Naive B cell (primary cell): ENCODE measurements around the gene CEBPE. TPM values are rescaled to one million over a fixed set of nuclear protein-coding genes. Genes with fewer than 3 reads are reported as not detected.

Experiments
- ATAC-seq, 2 donors: fragments of 150-1000 bp; cut with Tn5 transposase; 2 replicates each; pipeline ENCODE4 v1.10.0; 2021; ENCODE audit warnings: low read depth in 2 of 2, mild to moderate bottlenecking in 2 of 2, moderate library complexity in 2 of 2
- DNase-seq: peaks from one replicate; pipeline ENCODE4 v3.0.0; 2022
- H3K27ac Mint-ChIP-seq, 6 donors: one replicate each; pipeline ENCODE4 v1.8.0; 2020 to 2022; ENCODE audit warnings: mild to moderate bottlenecking in 6 of 6, mixed read lengths in 6 of 6, moderate library complexity in 5 of 6, inconsistent platforms in 2 of 6
- H3K27me3 Mint-ChIP-seq, 3 donors: one replicate each; pipeline ENCODE4 v1.8.0; 2021 to 2022; ENCODE audit warnings: mixed read lengths in 3 of 3, mild to moderate bottlenecking in 1 of 3
- H3K36me3 Mint-ChIP-seq, 2 donors: one replicate each; pipeline ENCODE4 v1.8.0; 2020 to 2022; ENCODE audit warnings: mixed read lengths in 2 of 2, inconsistent platforms in 1 of 2, mild to moderate bottlenecking in 1 of 2
- H3K4me1 Mint-ChIP-seq, 3 donors: one replicate each; pipeline ENCODE4 v1.8.0; 2020 to 2022; ENCODE audit warnings: mixed read lengths in 3 of 3, inconsistent platforms in 1 of 3, mild to moderate bottlenecking in 1 of 3, moderate library complexity in 1 of 3
- H3K4me3 Mint-ChIP-seq, 8 donors: one replicate each; pipeline ENCODE4 v1.8.0; 2020 to 2022; ENCODE audit warnings: mild to moderate bottlenecking in 8 of 8, mixed read lengths in 8 of 8, moderate library complexity in 8 of 8, inconsistent platforms in 2 of 8
- H3K9me3 Mint-ChIP-seq, 7 donors: one replicate each; pipeline ENCODE4 v1.8.0; 2020 to 2022; ENCODE audit warnings: mixed read lengths in 7 of 7, mild to moderate bottlenecking in 5 of 7, inconsistent platforms in 2 of 7, moderate library complexity in 1 of 7
- polyA plus RNA-seq, 6 donors: library from polyadenylated mRNA; unstranded; fragments of 300-500 nt; fragmentation: Illumina TruSeq; gene quantifications; one replicate each; pipeline ENCODE4 v1.2.3, GENCODE V29; 2021; ENCODE audit warnings: low read depth in 6 of 6

CEBPE gene
- polyA plus RNA-seq, 6 donors from 2014 or later: 0.32 to 0.61 (median 0.44) TPM; not detected in 2

GRCh38 chr14:23139874-23140273 is 20.8 kb upstream of the CEBPE start:
- H3K9me3 Mint-ChIP-seq: no peaks in the 10 kb centered on the region
- H3K27me3 Mint-ChIP-seq: peaks cover 0 to 8% (median 0%) of the 10 kb centered on the region in 3 donors
- no peak for ATAC-seq
- DNase-seq: no peak
- no peak overlapping the region for H3K4me3 Mint-ChIP-seq
- H3K36me3 Mint-ChIP-seq: no peaks in the 10 kb centered on the region
- no peak overlapping the region for H3K27ac Mint-ChIP-seq
- peaks cover 0 to 4% (median 0%) of the 10 kb centered on the region in 3 donors for H3K4me1 Mint-ChIP-seq

GRCh38 chr14:23137813-23138535 is 18.9 kb upstream of the CEBPE start:
- peaks cover 0 to 4% (median 0%) of the 10 kb centered on the region in 3 donors for H3K4me1 Mint-ChIP-seq
- DNase-seq: no peak
- no peaks in the 10 kb centered on the region for H3K9me3 Mint-ChIP-seq
- H3K27ac Mint-ChIP-seq: peak overlapping the region in 1 of 6 donors; percentile 25
- no peaks in the 10 kb centered on the region for H3K36me3 Mint-ChIP-seq
- no peak overlapping the region for H3K4me3 Mint-ChIP-seq
- H3K27me3 Mint-ChIP-seq: peaks cover 0 to 8% (median 0%) of the 10 kb centered on the region in 3 donors
- no peak for ATAC-seq

- H3K9me3 Mint-ChIP-seq: no peaks in the 10 kb centered on the region
- ATAC-seq (no peak), DNase-seq (no peak)
- H3K4me1 Mint-ChIP-seq: peaks cover 0 to 4% (median 0%) of the 10 kb centered on the region in 3 donors
- peak overlapping the region in 1 of 8 donors; percentile 13 for H3K4me3 Mint-ChIP-seq
- peaks cover 0 to 8% (median 0%) of the 10 kb centered on the region in 3 donors for H3K27me3 Mint-ChIP-seq
- H3K36me3 Mint-ChIP-seq: no peaks in the 10 kb centered on the region
- H3K27ac Mint-ChIP-seq: peak overlapping the region in 1 of 6 donors; percentile 25
These were observed 18.2 kb upstream of the CEBPE start for GRCh38 chr14:23137192-23137812.

GRCh38 chr14:23136566-23137133 is 17.6 kb upstream of the CEBPE start:
- Mint-ChIP-seq H3K9me3 (no peaks in the 10 kb centered on the region), H3K36me3 (no peaks in the 10 kb centered on the region), H3K27ac (peak overlapping the region in 1 of 6 donors; percentile 9), H3K4me1 (peaks cover 0 to 4% (median 0%) of the 10 kb centered on the region in 3 donors), H3K4me3 (no peak overlapping the region), H3K27me3 (peaks cover 0 to 8% (median 0%) of the 10 kb centered on the region in 3 donors)
- no peak for ATAC-seq
- no peak for DNase-seq

GRCh38 chr14:23132970-23133369 is 13.9 kb upstream of the CEBPE start:
- H3K27me3 Mint-ChIP-seq: peaks cover 0 to 16% (median 0%) of the 10 kb centered on the region in 3 donors

GRCh38 chr14:23131482-23131881 is 12.4 kb upstream of the CEBPE start:
- H3K27ac Mint-ChIP-seq: no peak overlapping the region
- peaks cover 0 to 14% (median 0%) of the 10 kb centered on the region in 3 donors for H3K27me3 Mint-ChIP-seq
- H3K4me1 Mint-ChIP-seq: peaks cover 9 to 16% (median 12%) of the 10 kb centered on the region in 3 donors
- H3K4me3 Mint-ChIP-seq: no peak overlapping the region
- no peaks in the 10 kb centered on the region for H3K9me3 Mint-ChIP-seq
- H3K36me3 Mint-ChIP-seq: no peaks in the 10 kb centered on the region
- no peak for DNase-seq
- no peak for ATAC-seq

More at GRCh38 chr14:23132970-23133369, 13.9 kb upstream of the CEBPE start:
- no peak for DNase-seq
- no peak overlapping the region for H3K4me3 Mint-ChIP-seq
- no peak for ATAC-seq
- H3K4me1 Mint-ChIP-seq: peaks cover 5 to 12% (median 10%) of the 10 kb centered on the region in 3 donors
- no peaks in the 10 kb centered on the region for H3K9me3 Mint-ChIP-seq
- no peaks in the 10 kb centered on the region for H3K36me3 Mint-ChIP-seq
- no peak overlapping the region for H3K27ac Mint-ChIP-seq

DNA sequence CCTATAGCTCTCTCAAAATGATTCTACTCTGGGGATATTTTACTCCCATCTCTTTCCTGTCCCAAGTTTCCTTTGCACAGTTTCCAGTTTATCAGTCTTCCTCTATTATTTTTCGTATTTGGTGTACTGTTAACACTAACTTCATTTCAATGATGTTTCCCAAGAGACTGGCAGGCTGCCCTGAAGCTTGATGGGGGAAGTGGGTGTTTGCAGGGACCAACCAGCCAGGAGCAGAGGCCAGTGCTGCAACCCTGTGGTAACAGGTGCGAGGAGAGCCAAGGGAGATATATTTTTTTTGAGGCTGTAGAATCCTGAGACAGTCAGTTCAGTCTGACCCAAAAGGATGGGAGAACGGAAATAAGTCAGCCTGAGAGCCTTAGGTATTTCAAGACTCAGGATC is 11.8 kb upstream of the CEBPE start:
- ATAC-seq: no peak
- peak overlapping the region in 2 of 6 donors; percentile 48 to 59 for H3K27ac Mint-ChIP-seq
- H3K27me3 Mint-ChIP-seq: peaks cover 0 to 8% (median 0%) of the 10 kb centered on the region in 3 donors
- H3K9me3 Mint-ChIP-seq: no peaks in the 10 kb centered on the region
- H3K4me3 Mint-ChIP-seq: no peak overlapping the region
- H3K4me1 Mint-ChIP-seq: peaks cover 9 to 16% (median 9%) of the 10 kb centered on the region in 3 donors
- DNase-seq: no peak
- no peaks in the 10 kb centered on the region for H3K36me3 Mint-ChIP-seq

DNA sequence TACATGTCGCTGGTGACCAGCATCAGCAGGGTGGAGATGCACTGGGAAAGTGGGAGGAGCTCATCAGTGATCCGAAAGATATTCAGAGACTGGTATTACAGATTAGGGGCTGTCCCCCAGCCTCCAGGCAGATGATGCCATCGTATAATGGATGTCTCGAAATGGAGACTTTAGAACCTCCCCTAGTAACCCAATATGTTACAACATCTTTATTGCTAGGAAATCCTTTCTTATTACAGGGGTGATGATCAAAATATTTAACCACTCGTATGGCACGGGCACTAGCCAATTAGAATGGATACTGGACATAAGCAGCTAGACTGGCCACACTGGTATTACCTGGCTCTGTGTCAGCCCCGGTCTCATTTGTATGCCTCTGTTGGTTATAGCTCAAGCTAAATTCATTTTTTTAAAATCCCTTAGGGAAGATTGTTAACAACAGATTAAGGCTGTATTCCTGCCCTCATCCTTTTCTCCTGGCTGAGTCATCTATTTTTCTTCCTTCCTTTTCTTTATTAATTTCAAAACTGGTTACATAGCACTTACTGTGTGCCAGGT is 10.8 kb upstream of the CEBPE start:
- DNase-seq: no peak
- no peaks in the 10 kb centered on the region for H3K9me3 Mint-ChIP-seq
- no peak overlapping the region for H3K4me3 Mint-ChIP-seq
- ATAC-seq: no peak
- H3K36me3 Mint-ChIP-seq: no peaks in the 10 kb centered on the region
- H3K27ac Mint-ChIP-seq: no peak overlapping the region
- H3K27me3 Mint-ChIP-seq: peaks cover 0 to 8% (median 0%) of the 10 kb centered on the region in 3 donors
- H3K4me1 Mint-ChIP-seq: peaks cover 9 to 16% (median 9%) of the 10 kb centered on the region in 3 donors

DNA sequence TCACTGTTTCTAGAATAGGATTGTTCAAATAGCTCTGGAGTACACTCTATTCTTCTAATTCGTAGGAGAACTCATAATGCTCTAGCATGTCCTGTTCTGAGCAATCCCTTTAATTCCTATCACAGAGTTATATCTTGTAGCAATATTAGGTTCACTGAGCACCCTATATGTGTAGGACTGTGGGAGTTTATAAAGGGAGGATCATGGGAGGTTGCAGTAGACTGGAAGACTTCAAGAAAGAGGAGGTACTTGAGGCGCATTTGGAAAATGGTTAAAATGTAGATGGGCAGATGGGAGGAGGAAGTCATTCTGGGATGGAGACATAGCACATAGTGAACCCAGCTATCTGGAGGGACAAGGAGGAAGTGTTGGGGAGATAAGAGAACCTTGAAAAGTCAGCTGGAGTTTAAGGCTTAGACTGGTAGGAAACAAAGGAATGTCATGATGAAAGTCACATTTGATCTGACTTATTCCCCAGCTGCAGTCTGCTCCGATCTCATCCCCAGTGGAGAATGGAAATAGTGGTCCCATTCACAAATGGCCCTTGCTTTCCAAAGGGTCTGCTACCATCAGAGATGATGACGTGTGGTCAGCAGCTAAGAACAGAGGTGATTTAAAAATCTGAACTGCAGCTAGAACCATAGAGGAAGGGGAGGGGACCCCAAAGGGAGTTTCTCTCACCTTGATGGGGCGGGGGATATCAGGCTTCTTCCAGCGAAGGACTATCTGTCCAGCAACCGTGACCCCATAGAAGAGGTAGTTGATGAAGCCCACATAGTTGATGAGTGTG is 10.1 kb upstream of the CEBPE start:
- H3K27ac Mint-ChIP-seq: peak overlapping the region in 1 of 6 donors; percentile 18
- peaks cover 0 to 8% (median 0%) of the 10 kb centered on the region in 3 donors for H3K27me3 Mint-ChIP-seq
- peaks cover 9 to 16% (median 9%) of the 10 kb centered on the region in 3 donors for H3K4me1 Mint-ChIP-seq
- H3K4me3 Mint-ChIP-seq: no peak overlapping the region
- ATAC-seq (no peak), DNase-seq (no peak)
- no peaks in the 10 kb centered on the region for H3K9me3 Mint-ChIP-seq
- no peaks in the 10 kb centered on the region for H3K36me3 Mint-ChIP-seq

DNA sequence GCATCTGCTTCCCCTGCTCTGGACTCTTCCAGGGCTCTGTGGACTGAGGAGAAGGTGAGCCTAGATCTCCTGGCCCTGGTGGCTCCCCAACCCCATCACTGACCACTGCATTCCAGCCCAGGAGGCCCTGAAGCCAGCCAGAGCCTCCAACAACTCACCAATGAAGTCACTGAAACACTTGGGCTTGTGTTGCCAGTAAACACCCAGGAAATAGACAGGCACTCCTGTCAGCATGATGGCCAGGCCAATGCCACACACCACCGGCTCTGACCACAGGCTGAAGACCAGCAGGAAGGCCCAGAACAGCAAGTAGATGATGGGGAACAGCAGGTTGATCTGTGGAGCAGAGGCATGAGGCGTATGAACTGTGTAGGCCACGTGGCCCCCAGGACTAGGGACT is 8.8 kb upstream of the CEBPE start:
- ATAC-seq: no peak
- no peaks in the 10 kb centered on the region for H3K36me3 Mint-ChIP-seq

GRCh38 chr14:23126548-23127278 is 7.7 kb upstream of the CEBPE start:
- no peak overlapping the region for H3K4me3 Mint-ChIP-seq
- H3K27ac Mint-ChIP-seq: peak overlapping the region in 2 of 6 donors; percentile 53 to 64
- H3K27me3 Mint-ChIP-seq: peaks cover 0 to 8% (median 0%) of the 10 kb centered on the region in 3 donors
- peaks cover 9 to 23% (median 13%) of the 10 kb centered on the region in 3 donors for H3K4me1 Mint-ChIP-seq
- DNase-seq: no peak
- ATAC-seq: no peak
- H3K36me3 Mint-ChIP-seq: no peaks in the 10 kb centered on the region
- no peaks in the 10 kb centered on the region for H3K9me3 Mint-ChIP-seq

More for the DNA sequence above, 8.8 kb upstream of the CEBPE start:
- Mint-ChIP-seq H3K4me3 (no peak overlapping the region), H3K9me3 (no peaks in the 10 kb centered on the region), H3K27ac (peak overlapping the region in 1 of 6 donors; percentile 91), H3K27me3 (peaks cover 0 to 8% (median 0%) of the 10 kb centered on the region in 3 donors), H3K4me1 (peaks cover 9 to 16% (median 9%) of the 10 kb centered on the region in 3 donors)
- DNase-seq: no peak

DNA sequence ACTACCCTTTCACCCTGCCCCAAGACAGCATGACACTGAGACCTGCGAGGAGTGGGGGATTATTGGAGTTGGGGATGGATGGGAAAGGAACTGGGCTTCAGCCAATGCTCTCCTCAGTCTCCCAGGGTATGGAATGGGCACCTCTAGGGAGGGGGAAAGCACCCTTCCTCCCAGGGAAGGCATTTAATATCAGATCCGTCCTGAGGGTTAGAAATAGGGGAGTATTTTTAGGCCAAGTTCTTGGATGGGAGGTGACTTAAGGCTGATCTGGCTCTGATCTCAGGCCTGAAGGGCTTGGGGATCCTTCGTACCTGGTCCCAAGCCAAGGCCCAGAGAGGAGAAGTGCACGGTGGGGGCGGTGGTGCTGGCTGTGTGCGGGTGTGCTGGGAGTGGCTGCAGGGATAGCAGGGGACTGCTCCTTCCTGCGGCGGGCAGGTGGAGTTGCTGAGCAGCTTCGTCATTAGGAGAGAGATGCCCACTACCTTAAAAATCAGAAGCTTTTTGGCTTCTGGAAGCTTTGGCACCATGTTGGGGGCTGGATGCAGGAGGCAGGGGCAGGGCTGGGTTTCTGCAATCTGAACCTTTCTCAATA is 7.0 kb upstream of the CEBPE start:
- H3K27me3 Mint-ChIP-seq: peaks cover 0 to 8% (median 0%) of the 10 kb centered on the region in 3 donors
- H3K36me3 Mint-ChIP-seq: no peaks in the 10 kb centered on the region
- ATAC-seq (no peak), DNase-seq (no peak)
- peaks cover 16 to 27% (median 19%) of the 10 kb centered on the region in 3 donors for H3K4me1 Mint-ChIP-seq
- H3K27ac Mint-ChIP-seq: peak overlapping the region in 1 of 6 donors; percentile 83
- H3K9me3 Mint-ChIP-seq: no peaks in the 10 kb centered on the region
- no peak overlapping the region for H3K4me3 Mint-ChIP-seq
